ENCODE measurements around the gene GPHA2.

DNA sequence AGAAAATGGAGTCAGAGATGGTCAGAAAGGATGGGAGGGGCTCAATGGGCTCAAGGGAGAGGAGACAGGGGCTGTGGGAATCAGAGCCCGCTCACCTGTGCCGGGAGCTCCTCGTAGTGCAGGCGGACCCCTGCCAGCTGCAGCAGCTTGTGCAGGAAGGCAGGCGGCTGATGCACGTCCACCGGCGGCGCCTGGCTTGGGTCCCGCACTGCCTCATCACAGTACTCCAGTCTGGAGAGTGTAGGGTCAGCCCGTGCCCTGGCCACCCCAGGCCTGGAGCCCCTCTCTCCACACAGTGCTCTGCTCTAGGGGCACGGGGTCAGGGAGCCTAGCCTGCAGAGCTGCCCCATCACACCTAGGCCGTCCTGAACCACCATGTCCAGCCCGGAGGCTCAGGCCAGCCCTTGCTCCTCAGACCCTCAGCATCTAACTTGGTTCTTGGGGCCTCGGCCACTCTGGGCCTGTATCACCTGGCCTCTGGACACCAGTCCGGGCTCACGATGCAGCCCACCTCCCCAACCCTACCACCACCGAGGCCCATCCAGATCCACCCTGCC, 22.4 kb downstream of the GPHA2 start:
- TF ChIP-seq POLR2A (IDR thresholded peaks at IDR 0.05) (no peak), POLR2AphosphoS5 (IDR thresholded peaks at IDR 0.05) (no peak)
- TF ChIP-seq, protein P1, sequence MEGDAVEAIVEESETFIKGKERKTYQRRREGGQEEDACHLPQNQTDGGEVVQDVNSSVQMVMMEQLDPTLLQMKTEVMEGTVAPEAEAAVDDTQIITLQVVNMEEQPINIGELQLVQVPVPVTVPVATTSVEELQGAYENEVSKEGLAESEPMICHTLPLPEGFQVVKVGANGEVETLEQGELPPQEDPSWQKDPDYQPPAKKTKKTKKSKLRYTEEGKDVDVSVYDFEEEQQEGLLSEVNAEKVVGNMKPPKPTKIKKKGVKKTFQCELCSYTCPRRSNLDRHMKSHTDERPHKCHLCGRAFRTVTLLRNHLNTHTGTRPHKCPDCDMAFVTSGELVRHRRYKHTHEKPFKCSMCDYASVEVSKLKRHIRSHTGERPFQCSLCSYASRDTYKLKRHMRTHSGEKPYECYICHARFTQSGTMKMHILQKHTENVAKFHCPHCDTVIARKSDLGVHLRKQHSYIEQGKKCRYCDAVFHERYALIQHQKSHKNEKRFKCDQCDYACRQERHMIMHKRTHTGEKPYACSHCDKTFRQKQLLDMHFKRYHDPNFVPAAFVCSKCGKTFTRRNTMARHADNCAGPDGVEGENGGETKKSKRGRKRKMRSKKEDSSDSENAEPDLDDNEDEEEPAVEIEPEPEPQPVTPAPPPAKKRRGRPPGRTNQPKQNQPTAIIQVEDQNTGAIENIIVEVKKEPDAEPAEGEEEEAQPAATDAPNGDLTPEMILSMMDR (IDR thresholded peaks at IDR 0.05 in 8 of 11, conservative IDR thresholded peaks at IDR 0.05 in 3 of 11) = no peak
